GM12878 (cell line): ENCODE data around the gene ATG13. TPM values are rescaled to one million over a fixed set of nuclear protein-coding genes. Genes with fewer than 3 reads are reported as not detected.
A peak's percentile ranks its signal among the peaks of the same experiment; 100 is the strongest.

ENCODE experiments used
- BHLHE40 ChIP-seq, 2 experiments: fragments of 450-650 bp in 1 of 2; IDR thresholded peaks; 2 replicates each; pipeline ENCODE4 v1.6.1; 2011 to 2017; ENCODE audit warnings: low read depth in 2 of 2, borderline replicate concordance in 1 of 2, improper control_type of control experiment in 1 of 2, low read length in 1 of 2, mild to moderate bottlenecking in 1 of 2
- BMI1 ChIP-seq: fragments of 450-650 bp; IDR thresholded peaks from 2 replicates; pipeline ENCODE4 v1.6.1; 2016; ENCODE audit warnings: mild to moderate bottlenecking, moderate library complexity, borderline replicate concordance
- CHD2 ChIP-seq: IDR thresholded peaks from 2 replicates; pipeline ENCODE4 v1.6.1; 2011; ENCODE audit warnings: low read depth, low read length, improper control_type of control experiment, borderline replicate concordance
- MEF2B ChIP-seq: fragments of 450-650 bp; IDR thresholded peaks from 2 replicates; pipeline ENCODE4 v1.6.1; 2018; ENCODE audit warnings: mild to moderate bottlenecking, moderate library complexity; ENCODE audit not compliant: partially characterized antibody, poor library complexity, severe bottlenecking
- NFYA ChIP-seq: IDR thresholded peaks from 2 replicates; pipeline ENCODE4 v1.6.1; 2011; ENCODE audit warnings: low read depth, mild to moderate bottlenecking, low read length, improper control_type of control experiment, borderline replicate concordance
- RBBP5 ChIP-seq: fragments of 200-600 bp; sonication (generic); conservative IDR thresholded peaks from 2 replicates; pipeline ENCODE4 v1.6.1; 2016
- polyA plus RNA-seq, 11 experiments: library from polyadenylated mRNA; depleted of rRNA in 4 of 11; unstranded in 6 of 11; stranded (reverse) in 5 of 11; fragments of >200 nt; fragmentation: Nextera tagmentation in 4 of 11; fragmentation: Illumina TruSeq in 1 of 11; extraction: Ambion mirVana in 4 of 11; extraction: Trizol in 1 of 11; gene quantifications; 1 replicate in 1 of 11; 2 replicates in 10 of 11; pipeline versions ENCODE4 v1.2.1 to v1.2.3, GENCODE V29; 2011 to 2016; ENCODE audit warnings: inconsistent platforms in 2 of 11, missing spikeins in 2 of 11, low read depth in 1 of 11
- total RNA-seq, 4 experiments: library from RNA; depleted of rRNA in 3 of 4; stranded (reverse); fragments of >200 nt in 3 of 4; fragmentation: Illumina TruSeq in 1 of 4; extraction: Trizol in 1 of 4; gene quantifications; 2 replicates each; pipeline versions ENCODE4 v1.2.1 to v1.2.3, GENCODE V29; 2013 to 2021
- TF ChIP-seq, protein P1 (sequence below): fragments of 450-650 bp; IDR thresholded peaks from 2 replicates; pipeline ENCODE4 v1.6.1; 2018; ENCODE audit warnings: mild to moderate bottlenecking, low read depth, moderate library complexity; ENCODE audit not compliant: partially characterized antibody
- TF ChIP-seq, protein P2 (sequence below): fragments of 450-650 bp; IDR thresholded peaks from 2 replicates; pipeline ENCODE4 v1.6.1; 2016; ENCODE audit warnings: mild to moderate bottlenecking
- TF ChIP-seq, protein P3 (sequence below): fragments of 450-650 bp; IDR thresholded peaks from 2 replicates; pipeline ENCODE4 v1.6.1; 2018; ENCODE audit warnings: borderline replicate concordance, mild to moderate bottlenecking; ENCODE audit not compliant: partially characterized antibody
- TF ChIP-seq, protein P4 (sequence below): IDR thresholded peaks from 2 replicates; pipeline ENCODE4 v1.6.1; 2012; ENCODE audit warnings: mild to moderate bottlenecking, low read depth, low read length
- TF ChIP-seq, protein P5 (sequence below): fragments of 450-650 bp; formaldehyde crosslinking; IDR thresholded peaks from 2 replicates; pipeline ENCODE4 v1.4.0; 2022; ENCODE audit warnings: mild to moderate bottlenecking, moderate library complexity

ATG13 gene
- total and polyA plus RNA-seq, 10 of the 15 experiments (the other 5 are each of a cell fraction or from before 2014, with no cell fraction given): 10.9 to 61.6 (median 50.9) TPM

DNA sequence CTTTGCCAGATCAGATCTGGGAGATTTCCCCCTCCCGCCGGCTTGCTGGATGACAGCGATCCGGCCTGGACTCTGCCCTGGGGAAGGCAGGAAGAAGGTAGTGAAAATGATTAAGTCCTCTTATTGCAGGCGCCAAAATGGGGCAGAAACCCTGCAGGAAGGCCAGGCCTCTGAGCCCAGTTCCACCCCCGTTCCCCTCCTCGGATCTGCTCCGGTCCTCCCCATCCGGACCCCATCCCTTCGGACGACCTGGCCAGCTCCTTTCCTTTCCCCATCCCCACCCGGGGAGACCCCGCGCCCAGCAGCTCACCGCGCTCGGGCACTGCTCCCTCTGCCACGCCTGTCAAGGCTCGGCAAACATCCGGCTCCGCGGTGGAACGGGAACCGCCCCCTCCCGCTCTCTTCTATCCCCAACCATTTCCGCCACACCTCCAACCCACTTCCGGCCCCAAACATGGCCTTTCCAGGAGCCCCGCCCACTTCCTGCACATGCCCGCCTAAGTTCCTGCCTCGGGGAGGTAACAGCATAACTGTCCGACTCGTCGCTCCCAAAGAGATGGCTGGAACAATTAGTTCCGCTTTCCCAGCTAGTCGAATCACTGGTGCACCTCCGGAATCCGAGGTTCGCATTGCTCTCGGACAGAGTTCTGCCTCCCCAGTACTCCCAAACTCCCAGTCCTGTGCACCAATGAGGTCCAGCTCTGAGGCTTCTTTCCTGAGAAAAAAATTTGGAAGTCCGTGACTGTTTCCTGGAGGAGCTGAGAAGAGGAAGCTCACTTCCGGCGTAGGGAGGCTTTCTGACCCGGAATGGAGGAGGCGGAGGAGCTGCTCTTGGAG is 83.1 kb downstream of the ATG13 start, which contains the start of the genes ARHGAP1 and ZNF408 (continued):
- TF ChIP-seq, protein P1, sequence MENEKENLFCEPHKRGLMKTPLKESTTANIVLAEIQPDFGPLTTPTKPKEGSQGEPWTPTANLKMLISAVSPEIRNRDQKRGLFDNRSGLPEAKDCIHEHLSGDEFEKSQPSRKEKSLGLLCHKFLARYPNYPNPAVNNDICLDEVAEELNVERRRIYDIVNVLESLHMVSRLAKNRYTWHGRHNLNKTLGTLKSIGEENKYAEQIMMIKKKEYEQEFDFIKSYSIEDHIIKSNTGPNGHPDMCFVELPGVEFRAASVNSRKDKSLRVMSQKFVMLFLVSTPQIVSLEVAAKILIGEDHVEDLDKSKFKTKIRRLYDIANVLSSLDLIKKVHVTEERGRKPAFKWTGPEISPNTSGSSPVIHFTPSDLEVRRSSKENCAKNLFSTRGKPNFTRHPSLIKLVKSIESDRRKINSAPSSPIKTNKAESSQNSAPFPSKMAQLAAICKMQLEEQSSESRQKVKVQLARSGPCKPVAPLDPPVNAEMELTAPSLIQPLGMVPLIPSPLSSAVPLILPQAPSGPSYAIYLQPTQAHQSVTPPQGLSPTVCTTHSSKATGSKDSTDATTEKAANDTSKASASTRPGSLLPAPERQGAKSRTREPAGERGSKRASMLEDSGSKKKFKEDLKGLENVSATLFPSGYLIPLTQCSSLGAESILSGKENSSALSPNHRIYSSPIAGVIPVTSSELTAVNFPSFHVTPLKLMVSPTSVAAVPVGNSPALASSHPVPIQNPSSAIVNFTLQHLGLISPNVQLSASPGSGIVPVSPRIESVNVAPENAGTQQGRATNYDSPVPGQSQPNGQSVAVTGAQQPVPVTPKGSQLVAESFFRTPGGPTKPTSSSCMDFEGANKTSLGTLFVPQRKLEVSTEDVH: peak; percentile 99
- TF ChIP-seq NFYA: no peak
- TF ChIP-seq, protein P2, sequence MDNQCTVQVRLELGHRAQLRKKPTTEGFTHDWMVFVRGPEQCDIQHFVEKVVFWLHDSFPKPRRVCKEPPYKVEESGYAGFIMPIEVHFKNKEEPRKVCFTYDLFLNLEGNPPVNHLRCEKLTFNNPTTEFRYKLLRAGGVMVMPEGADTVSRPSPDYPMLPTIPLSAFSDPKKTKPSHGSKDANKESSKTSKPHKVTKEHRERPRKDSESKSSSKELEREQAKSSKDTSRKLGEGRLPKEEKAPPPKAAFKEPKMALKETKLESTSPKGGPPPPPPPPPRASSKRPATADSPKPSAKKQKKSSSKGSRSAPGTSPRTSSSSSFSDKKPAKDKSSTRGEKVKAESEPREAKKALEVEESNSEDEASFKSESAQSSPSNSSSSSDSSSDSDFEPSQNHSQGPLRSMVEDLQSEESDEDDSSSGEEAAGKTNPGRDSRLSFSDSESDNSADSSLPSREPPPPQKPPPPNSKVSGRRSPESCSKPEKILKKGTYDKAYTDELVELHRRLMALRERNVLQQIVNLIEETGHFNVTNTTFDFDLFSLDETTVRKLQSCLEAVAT: peak; percentile 88
- TF ChIP-seq RBBP5: peak; percentile 80; the same call in 1 of the 2 replicates
- TF ChIP-seq, protein P3, sequence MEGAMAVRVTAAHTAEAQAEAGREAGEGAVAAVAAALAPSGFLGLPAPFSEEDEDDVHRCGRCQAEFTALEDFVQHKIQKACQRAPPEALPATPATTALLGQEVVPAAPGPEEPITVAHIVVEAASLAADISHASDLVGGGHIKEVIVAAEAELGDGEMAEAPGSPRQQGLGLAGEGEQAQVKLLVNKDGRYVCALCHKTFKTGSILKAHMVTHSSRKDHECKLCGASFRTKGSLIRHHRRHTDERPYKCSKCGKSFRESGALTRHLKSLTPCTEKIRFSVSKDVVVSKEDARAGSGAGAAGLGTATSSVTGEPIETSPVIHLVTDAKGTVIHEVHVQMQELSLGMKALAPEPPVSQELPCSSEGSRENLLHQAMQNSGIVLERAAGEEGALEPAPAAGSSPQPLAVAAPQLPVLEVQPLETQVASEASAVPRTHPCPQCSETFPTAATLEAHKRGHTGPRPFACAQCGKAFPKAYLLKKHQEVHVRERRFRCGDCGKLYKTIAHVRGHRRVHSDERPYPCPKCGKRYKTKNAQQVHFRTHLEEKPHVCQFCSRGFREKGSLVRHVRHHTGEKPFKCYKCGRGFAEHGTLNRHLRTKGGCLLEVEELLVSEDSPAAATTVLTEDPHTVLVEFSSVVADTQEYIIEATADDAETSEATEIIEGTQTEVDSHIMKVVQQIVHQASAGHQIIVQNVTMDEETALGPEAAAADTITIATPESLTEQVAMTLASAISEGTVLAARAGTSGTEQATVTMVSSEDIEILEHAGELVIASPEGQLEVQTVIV: peak; percentile 81
- TF ChIP-seq, protein P4, sequence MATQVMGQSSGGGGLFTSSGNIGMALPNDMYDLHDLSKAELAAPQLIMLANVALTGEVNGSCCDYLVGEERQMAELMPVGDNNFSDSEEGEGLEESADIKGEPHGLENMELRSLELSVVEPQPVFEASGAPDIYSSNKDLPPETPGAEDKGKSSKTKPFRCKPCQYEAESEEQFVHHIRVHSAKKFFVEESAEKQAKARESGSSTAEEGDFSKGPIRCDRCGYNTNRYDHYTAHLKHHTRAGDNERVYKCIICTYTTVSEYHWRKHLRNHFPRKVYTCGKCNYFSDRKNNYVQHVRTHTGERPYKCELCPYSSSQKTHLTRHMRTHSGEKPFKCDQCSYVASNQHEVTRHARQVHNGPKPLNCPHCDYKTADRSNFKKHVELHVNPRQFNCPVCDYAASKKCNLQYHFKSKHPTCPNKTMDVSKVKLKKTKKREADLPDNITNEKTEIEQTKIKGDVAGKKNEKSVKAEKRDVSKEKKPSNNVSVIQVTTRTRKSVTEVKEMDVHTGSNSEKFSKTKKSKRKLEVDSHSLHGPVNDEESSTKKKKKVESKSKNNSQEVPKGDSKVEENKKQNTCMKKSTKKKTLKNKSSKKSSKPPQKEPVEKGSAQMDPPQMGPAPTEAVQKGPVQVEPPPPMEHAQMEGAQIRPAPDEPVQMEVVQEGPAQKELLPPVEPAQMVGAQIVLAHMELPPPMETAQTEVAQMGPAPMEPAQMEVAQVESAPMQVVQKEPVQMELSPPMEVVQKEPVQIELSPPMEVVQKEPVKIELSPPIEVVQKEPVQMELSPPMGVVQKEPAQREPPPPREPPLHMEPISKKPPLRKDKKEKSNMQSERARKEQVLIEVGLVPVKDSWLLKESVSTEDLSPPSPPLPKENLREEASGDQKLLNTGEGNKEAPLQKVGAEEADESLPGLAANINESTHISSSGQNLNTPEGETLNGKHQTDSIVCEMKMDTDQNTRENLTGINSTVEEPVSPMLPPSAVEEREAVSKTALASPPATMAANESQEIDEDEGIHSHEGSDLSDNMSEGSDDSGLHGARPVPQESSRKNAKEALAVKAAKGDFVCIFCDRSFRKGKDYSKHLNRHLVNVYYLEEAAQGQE: 0 out of 2 replicates have a peak, but pooled peaks have one; percentile 28
- 0 out of 2 replicates have a peak, but pooled peaks have one; percentile 53 for TF ChIP-seq CHD2
- TF ChIP-seq BHLHE40 (IDR thresholded peaks at IDR 0.05; ENCODE audit: borderline replicate concordance in 1 of 2, low read depth in 2 of 2, low read length in 1 of 2): peak; percentile 80 to 86
- TF ChIP-seq, protein P5, sequence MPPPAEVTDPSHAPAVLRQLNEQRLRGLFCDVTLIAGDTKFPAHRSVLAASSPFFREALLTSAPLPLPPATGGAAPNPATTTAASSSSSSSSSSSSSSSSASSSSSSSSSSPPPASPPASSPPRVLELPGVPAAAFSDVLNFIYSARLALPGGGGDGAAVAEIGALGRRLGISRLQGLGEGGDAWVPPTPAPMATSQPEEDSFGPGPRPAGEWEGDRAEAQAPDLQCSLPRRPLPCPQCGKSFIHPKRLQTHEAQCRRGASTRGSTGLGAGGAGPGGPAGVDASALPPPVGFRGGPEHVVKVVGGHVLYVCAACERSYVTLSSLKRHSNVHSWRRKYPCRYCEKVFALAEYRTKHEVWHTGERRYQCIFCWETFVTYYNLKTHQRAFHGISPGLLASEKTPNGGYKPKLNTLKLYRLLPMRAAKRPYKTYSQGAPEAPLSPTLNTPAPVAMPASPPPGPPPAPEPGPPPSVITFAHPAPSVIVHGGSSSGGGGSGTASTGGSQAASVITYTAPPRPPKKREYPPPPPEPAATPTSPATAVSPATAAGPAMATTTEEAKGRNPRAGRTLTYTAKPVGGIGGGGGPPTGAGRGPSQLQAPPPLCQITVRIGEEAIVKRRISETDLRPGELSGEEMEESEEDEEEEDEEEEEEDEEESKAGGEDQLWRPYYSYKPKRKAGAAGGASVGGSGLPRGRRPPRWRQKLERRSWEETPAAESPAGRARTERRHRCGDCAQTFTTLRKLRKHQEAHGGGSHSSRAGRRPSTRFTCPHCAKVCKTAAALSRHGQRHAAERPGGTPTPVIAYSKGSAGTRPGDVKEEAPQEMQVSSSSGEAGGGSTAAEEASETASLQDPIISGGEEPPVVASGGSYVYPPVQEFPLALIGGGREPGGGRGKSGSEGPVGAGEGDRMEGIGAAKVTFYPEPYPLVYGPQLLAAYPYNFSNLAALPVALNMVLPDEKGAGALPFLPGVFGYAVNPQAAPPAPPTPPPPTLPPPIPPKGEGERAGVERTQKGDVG (CRISPR knock-in tag): no peak
- TF ChIP-seq BMI1: no peak
- TF ChIP-seq MEF2B: peak; percentile 65
